HEK293 (cell line): Measurements from ENCODE around the gene CSGALNACT2.

Source experiments
- CTCF ChIP-seq: fragments of 450-650 bp; formaldehyde crosslinking; IDR thresholded peaks from 2 replicates; pipeline ENCODE4 v1.5.1; 2016; ENCODE audit warnings: missing biosample characterization, missing genetic modification characterization
- PBX3 ChIP-seq: sonication (generic); formaldehyde crosslinking; IDR thresholded peaks from 2 replicates; pipeline ENCODE4 v1.8.1; 2022; ENCODE audit warnings: mild to moderate bottlenecking, moderate library complexity, missing genetic modification reagents
- SETDB1 ChIP-seq: IDR thresholded peaks from one replicate; pipeline ENCODE4 v1.6.1; 2017; ENCODE audit warnings: mild to moderate bottlenecking, low read length, moderate library complexity, mixed read lengths; ENCODE audit not compliant: insufficient read length
- TRIM28 ChIP-seq: IDR thresholded peaks from 2 replicates; pipeline ENCODE4 v1.6.1; 2011; ENCODE audit warnings: low read length, control low read depth, borderline replicate concordance
- ZBTB21 ChIP-seq: fragments of 450-650 bp; formaldehyde crosslinking; IDR thresholded peaks from 2 replicates; pipeline ENCODE4 v1.5.1; 2017; ENCODE audit warnings: missing biosample characterization, missing genetic modification characterization
- ZFP3 ChIP-seq: fragments of 450-650 bp; formaldehyde crosslinking; IDR thresholded peaks from 2 replicates; pipeline ENCODE4 v1.5.1; 2016; ENCODE audit warnings: low read depth, missing biosample characterization, missing genetic modification characterization
- ZNF121 ChIP-seq: fragments of 450-650 bp; formaldehyde crosslinking; IDR thresholded peaks from 2 replicates; pipeline ENCODE4 v1.5.1; 2016; ENCODE audit warnings: missing biosample characterization, missing genetic modification characterization
- ZNF433 ChIP-seq: fragments of 450-650 bp; formaldehyde crosslinking; IDR thresholded peaks from 2 replicates; pipeline ENCODE4 v1.5.1; 2016; ENCODE audit warnings: missing biosample characterization, missing genetic modification characterization, low read depth
- ZNF561 ChIP-seq: fragments of 450-650 bp; IDR thresholded peaks from 2 replicates; pipeline ENCODE4 v1.5.1; 2018; ENCODE audit warnings: missing biosample characterization, missing genetic modification characterization, borderline replicate concordance
- ZNF830 ChIP-seq: fragments of 450-650 bp; IDR thresholded peaks from 2 replicates; pipeline ENCODE4 v1.5.0; 2018; ENCODE audit warnings: missing biosample characterization, missing genetic modification characterization, low read depth, mild to moderate bottlenecking, moderate library complexity
- ZNF837 ChIP-seq: fragments of 450-650 bp; formaldehyde crosslinking; IDR thresholded peaks from 2 replicates; pipeline ENCODE4 v1.5.1; 2016; ENCODE audit warnings: missing biosample characterization, missing genetic modification characterization
- TF ChIP-seq, protein P1 (sequence below): fragments of 450-650 bp; formaldehyde crosslinking; IDR thresholded peaks from 2 replicates; pipeline ENCODE4 v1.5.1; 2016; ENCODE audit warnings: missing biosample characterization, missing genetic modification characterization, low read depth

DNA sequence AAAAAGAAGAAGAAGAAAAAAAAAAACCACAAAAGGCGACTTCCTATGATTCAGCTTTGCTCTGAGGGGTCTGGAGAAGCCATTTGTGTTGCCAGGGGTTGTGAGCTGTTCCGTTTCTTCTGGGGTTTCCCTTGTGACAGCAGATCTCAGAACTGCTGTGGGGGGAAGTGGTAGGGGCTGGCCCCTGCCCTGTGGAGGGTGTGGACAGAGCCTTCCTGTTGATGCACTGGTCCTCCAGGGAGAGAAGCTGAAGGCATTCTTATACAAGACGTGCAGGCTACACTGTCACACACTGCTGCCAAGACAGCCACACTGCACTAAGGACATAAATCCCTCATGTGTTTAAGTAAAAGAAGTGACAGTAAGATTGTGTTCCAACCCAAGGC, 17.3 kb upstream of the CSGALNACT2 start:
- TF ChIP-seq PBX3 (no peak), TRIM28 (no peak), ZNF561 (no peak), CTCF (tag by site-specific recombination) (no peak), ZNF830 (tag by site-specific recombination) (no peak), ZNF433 (tag by site-specific recombination) (no peak), SETDB1 (no peak), ZNF837 (tag by site-specific recombination) (no peak), ZBTB21 (tag by site-specific recombination) (no peak), ZFP3 (no peak), ZNF121 (tag by site-specific recombination) (no peak)
- TF ChIP-seq, protein P1, sequence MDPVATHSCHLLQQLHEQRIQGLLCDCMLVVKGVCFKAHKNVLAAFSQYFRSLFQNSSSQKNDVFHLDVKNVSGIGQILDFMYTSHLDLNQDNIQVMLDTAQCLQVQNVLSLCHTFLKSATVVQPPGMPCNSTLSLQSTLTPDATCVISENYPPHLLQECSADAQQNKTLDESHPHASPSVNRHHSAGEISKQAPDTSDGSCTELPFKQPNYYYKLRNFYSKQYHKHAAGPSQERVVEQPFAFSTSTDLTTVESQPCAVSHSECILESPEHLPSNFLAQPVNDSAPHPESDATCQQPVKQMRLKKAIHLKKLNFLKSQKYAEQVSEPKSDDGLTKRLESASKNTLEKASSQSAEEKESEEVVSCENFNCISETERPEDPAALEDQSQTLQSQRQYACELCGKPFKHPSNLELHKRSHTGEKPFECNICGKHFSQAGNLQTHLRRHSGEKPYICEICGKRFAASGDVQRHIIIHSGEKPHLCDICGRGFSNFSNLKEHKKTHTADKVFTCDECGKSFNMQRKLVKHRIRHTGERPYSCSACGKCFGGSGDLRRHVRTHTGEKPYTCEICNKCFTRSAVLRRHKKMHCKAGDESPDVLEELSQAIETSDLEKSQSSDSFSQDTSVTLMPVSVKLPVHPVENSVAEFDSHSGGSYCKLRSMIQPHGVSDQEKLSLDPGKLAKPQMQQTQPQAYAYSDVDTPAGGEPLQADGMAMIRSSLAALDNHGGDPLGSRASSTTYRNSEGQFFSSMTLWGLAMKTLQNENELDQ (tag by site-specific recombination): no peak
